A549 (cell line): ENCODE measurements around the gene CRYBG2. TPM values are rescaled to one million over a fixed set of nuclear protein-coding genes. Genes with fewer than 3 reads are reported as not detected.

Experiments used
- ATAC-seq, 2 experiments: fragments of 200-7000 bp in 1 of 2; fragments of >200 bp in 1 of 2; cut with Nextera tagmentation in 1 of 2; cut with Tn5 transposase in 1 of 2; 3 replicates each; pipeline versions ENCODE4 v1.8.0 to v1.9.1; 2018 to 2020; ENCODE audit warnings: mild to moderate bottlenecking in 1 of 2, moderate library complexity in 1 of 2
- CTCF ChIA-PET: fragments of 300-600 bp; sonication (Branson Sonifier 250); formaldehyde crosslinking; extraction: SDS; loops from one replicate; lab custom pipeline; 2021; ENCODE audit warnings: antibody characterized with exemption, inconsistent platforms; lab: Yijun Ruan, JAX
- POLR2A ChIA-PET: fragments of 350-600 bp; formaldehyde crosslinking; extraction: SDS; loops from one replicate; lab custom pipeline; 2021; ENCODE audit warnings: antibody characterized with exemption, inconsistent platforms; lab: Yijun Ruan, JAX
- DNase-seq, 2 experiments: peaks; one replicate each; pipeline versions ENCODE4 v3.0.0 to v3.0.0-alpha.2; 2011 to 2016; ENCODE audit warnings: low read depth in 1 of 2, low spot score in 1 of 2
- FAIRE-seq: peaks from 2 replicates; lab custom pipeline; 2011; peaks lifted over from hg19 to GRCh38; lab: Jason Lieb, UNC
- H3K27ac ChIP-seq, 2 experiments: fragments of >200 bp; sonication (Bioruptor Twin); formaldehyde crosslinking; 3 replicates each; pipeline ENCODE4 v1.5.1; 2016 to 2017
- H3K4me1 ChIP-seq: fragments of >200 bp; sonication (Bioruptor Twin); formaldehyde crosslinking; 3 replicates; pipeline ENCODE4 v1.6.1; 2016
- H3K4me2 ChIP-seq: fragments of >200 bp; sonication (Bioruptor Twin); formaldehyde crosslinking; 3 replicates; pipeline ENCODE4 v1.6.1; 2016
- H3K4me3 ChIP-seq: fragments of >200 bp; sonication (Bioruptor Twin); formaldehyde crosslinking; 3 replicates; pipeline ENCODE4 v1.5.1; 2016
- H3K9me3 ChIP-seq: fragments of >200 bp; sonication (Bioruptor Twin); formaldehyde crosslinking; 3 replicates; pipeline ENCODE4 v1.6.1; 2016
- CBX8 ChIP-seq: fragments of 200-600 bp; sonication (generic); IDR thresholded peaks from 2 replicates; pipeline ENCODE4 v1.6.1; 2016
- CHD2 ChIP-seq: fragments of 150-350 bp; IDR thresholded peaks from 2 replicates; pipeline ENCODE4 v1.6.1; 2014; ENCODE audit warnings: low read length; ENCODE audit not compliant: partially characterized antibody
- CTCF ChIP-seq: fragments of >200 bp; sonication (Bioruptor Twin); formaldehyde crosslinking; IDR thresholded peaks from 3 replicates; pipeline ENCODE4 v1.5.1; 2016
- ELK1 ChIP-seq: fragments of 150-350 bp; IDR thresholded peaks from 2 replicates; pipeline ENCODE4 v1.6.1; 2014; ENCODE audit warnings: low read depth, mild to moderate bottlenecking, low read length
- FOSB ChIP-seq: fragments of 250-450 bp; sonication (Bioruptor Pico); IDR thresholded peaks from 2 replicates; pipeline ENCODE4 v1.5.0; 2020; ENCODE audit warnings: mild to moderate bottlenecking, moderate library complexity
- FOSL2 ChIP-seq, 2 experiments: fragments of 450-650 bp in 1 of 2; fragments of >200 bp in 1 of 2; sonication (Bioruptor Twin) in 1 of 2; formaldehyde crosslinking; IDR thresholded peaks; 2 replicates each; pipeline versions ENCODE4 v1.5.0 to v1.6.1; 2016 to 2020; ENCODE audit warnings: mild to moderate bottlenecking in 1 of 2, moderate library complexity in 1 of 2
- GATA3 ChIP-seq: IDR thresholded peaks from 2 replicates; pipeline ENCODE4 v1.6.1; 2012; ENCODE audit warnings: borderline replicate concordance
- HEYL ChIP-seq: fragments of 250-450 bp; sonication (Bioruptor Pico); IDR thresholded peaks from 2 replicates; pipeline ENCODE4 v1.8.0; 2021; ENCODE audit warnings: mild to moderate bottlenecking, moderate library complexity
- HMGXB4 ChIP-seq: fragments of 250-450 bp; sonication (Bioruptor Pico); IDR thresholded peaks from 2 replicates; pipeline ENCODE4 v1.5.0; 2021; ENCODE audit warnings: mild to moderate bottlenecking, moderate library complexity, borderline replicate concordance
- JUNB ChIP-seq: fragments of >200 bp; sonication (Bioruptor Twin); formaldehyde crosslinking; IDR thresholded peaks from 2 replicates; pipeline ENCODE4 v1.6.1; 2016
- KDM1A ChIP-seq: fragments of 200-600 bp; sonication (generic); IDR thresholded peaks from 2 replicates; pipeline ENCODE4 v1.6.1; 2016; ENCODE audit warnings: low read depth, mild to moderate bottlenecking
- KDM5A ChIP-seq: fragments of 200-600 bp; sonication (generic); IDR thresholded peaks from 2 replicates; pipeline ENCODE4 v1.6.1; 2016; ENCODE audit warnings: antibody characterized with exemption, mild to moderate bottlenecking
- MAFK ChIP-seq: fragments of 450-650 bp; IDR thresholded peaks from 2 replicates; pipeline ENCODE4 v1.6.1; 2014; ENCODE audit not compliant: partially characterized antibody
- MAX ChIP-seq: IDR thresholded peaks from 2 replicates; pipeline ENCODE4 v1.6.1; 2012
- MAZ ChIP-seq: fragments of 150-350 bp; IDR thresholded peaks from 2 replicates; pipeline ENCODE4 v1.6.1; 2014; ENCODE audit warnings: antibody characterized with exemption, low read depth, low read length, borderline replicate concordance
- MYC ChIP-seq: IDR thresholded peaks from 2 replicates; pipeline ENCODE4 v1.6.1; 2012; ENCODE audit warnings: mild to moderate bottlenecking, inconsistent platforms, low read length, improper control_type of control experiment, borderline replicate concordance
- NFE2L2 ChIP-seq: fragments of 150-350 bp; conservative IDR thresholded peaks from 2 replicates; pipeline ENCODE4 v1.6.1; 2014; ENCODE audit warnings: low read length
- NPAS2 ChIP-seq: fragments of 250-450 bp; sonication (Bioruptor Pico); IDR thresholded peaks from 2 replicates; pipeline ENCODE4 v1.8.0; 2022; ENCODE audit warnings: mild to moderate bottlenecking, moderate library complexity, borderline replicate concordance
- PBX3 ChIP-seq: IDR thresholded peaks from 2 replicates; pipeline ENCODE4 v1.6.1; 2012
- POLR2AphosphoS2 ChIP-seq: conservative IDR thresholded peaks from 2 replicates; pipeline ENCODE4 v1.6.1; 2012; ENCODE audit warnings: low read length, improper control_type of control experiment, inconsistent platforms
- RAD21 ChIP-seq, 2 experiments: fragments of >200 bp in 1 of 2; sonication (Bioruptor Twin) in 1 of 2; formaldehyde crosslinking in 1 of 2; IDR thresholded peaks in 1 of 2; conservative IDR thresholded peaks in 1 of 2; 2 replicates in 1 of 2; 3 replicates in 1 of 2; pipeline ENCODE4 v1.6.1; 2012 to 2018; ENCODE audit warnings: inconsistent platforms in 1 of 2
- RFX5 ChIP-seq: fragments of 450-650 bp; IDR thresholded peaks from 2 replicates; pipeline ENCODE4 v1.7.1; 2014; ENCODE audit warnings: antibody characterized with exemption, mild to moderate bottlenecking, moderate library complexity
- RNF2 ChIP-seq: fragments of 200-600 bp; sonication (generic); IDR thresholded peaks from 2 replicates; pipeline ENCODE4 v1.6.1; 2016; ENCODE audit warnings: low read depth, mild to moderate bottlenecking, antibody characterized with exemption, moderate library complexity, borderline replicate concordance
- SREBF2 ChIP-seq: fragments of 450-650 bp; IDR thresholded peaks from 2 replicates; pipeline ENCODE4 v1.6.1; 2014; ENCODE audit warnings: mild to moderate bottlenecking, moderate library complexity
- WGBS: methylation state at CpG from one replicate; pipeline ENCODE4 v1.1.6; 2017; ENCODE audit errors: missing lambda C conversion rate; 5-methylcytosine and 5-hydroxymethylcytosine counted together
- polyA plus RNA-seq, 4 experiments: library from polyadenylated mRNA; depleted of rRNA in 3 of 4; stranded (reverse); fragments of >200 nt; fragmentation: RNase III in 1 of 4; extraction: RNeasy Plus Mini Kit Qiagen cat#74134 plus additional on column Dnase treatment in 1 of 4; gene quantifications; 2 replicates in 3 of 4; 3 replicates in 1 of 4; pipeline ENCODE4 v1.2.3, GENCODE V29; 2011 to 2017

The CRYBG2 gene
- polyA plus RNA-seq, 2 of the 4 experiments (the other 2 are of a cell fraction) = 0.67 to 2.7 TPM

- peak; percentile 53 to 56 for DNase-seq
- H3K4me1 ChIP-seq = peaks cover 22% of the 10 kb centered on the region
- H3K4me2 ChIP-seq = no peak overlapping the region; the same call in 2 of the 3 replicates
- peak overlapping the region in 1 of 2 experiments; percentile 64; a peak in 3 of 6 replicates for H3K27ac ChIP-seq
- no peak overlapping the region for H3K4me3 ChIP-seq
- WGBS = 73% methylated on average over 3 of the region's 19 CpGs
- no peak for FAIRE-seq
- H3K9me3 ChIP-seq = no peaks in the 10 kb centered on the region
- no peak for TF ChIP-seq RFX5
- peak; percentile 36; the same call in 2 of the 3 replicates for TF ChIP-seq CTCF
- no peak for TF ChIP-seq KDM1A
- no peak for TF ChIP-seq MAX
- TF ChIP-seq NPAS2 (CRISPR knock-in tag) = no peak
- peak in 1 of 2 experiments; percentile 34; a peak in 4 of 5 replicates for TF ChIP-seq RAD21 (conservative IDR thresholded peaks at IDR 0.05 in 1 of 2, IDR thresholded peaks at IDR 0.05 in 1 of 2)
- TF ChIP-seq MAFK = no peak
- TF ChIP-seq SREBF2 = no peak
- TF ChIP-seq HMGXB4 (CRISPR knock-in tag) = no peak
- TF ChIP-seq JUNB = no peak
- peak; percentile 60 to 77; a peak in 4 of 6 replicates for ATAC-seq
- CTCF ChIA-PET = interaction anchor here (0.6 to 8.2 kb wide), 37 partner anchors 8 to 249 kb away, joined by 3 to 128 read pairs (median 7); partner anchors contain the start of genes CD52, CEP85, CRYBG2 and DHDDS
- POLR2A ChIA-PET = no interaction called here
Observed at GRCh38 chr1:26285366-26286063, 68.4 kb downstream of the CRYBG2 start.

- Histone ChIP-seq H3K4me2 (peak overlapping the region; percentile 45), H3K27ac (peak overlapping the region in 1 of 2 experiments; percentile 64; a peak in 3 of 6 replicates), H3K9me3 (no peaks in the 10 kb centered on the region), H3K4me1 (peaks cover 23% of the 10 kb centered on the region), H3K4me3 (no peak overlapping the region)
- FAIRE-seq = no peak
- DNase-seq = peak; percentile 64
- peak; percentile 67 to 82 for ATAC-seq
- 24% methylated on average over 13 of the region's 22 CpGs for WGBS
- ChIA-PET POLR2A (no interaction called here), CTCF (interaction anchor here (0.5 to 8.2 kb wide), 40 partner anchors 9 to 249 kb away, joined by 3 to 128 read pairs (median 6); partner anchors contain the start of genes CD52, CEP85, CRYBG2 and DHDDS)
- TF ChIP-seq FOSB = no peak
- no peak for TF ChIP-seq POLR2AphosphoS2
- no peak for TF ChIP-seq NFE2L2
- peak; percentile 63 for TF ChIP-seq CTCF
- no peak for TF ChIP-seq CHD2
- no peak for TF ChIP-seq KDM5A
- no peak for TF ChIP-seq MYC
- 0 out of 2 replicates have a peak, but pooled peaks have one; percentile 10 for TF ChIP-seq FOSL2 (IDR thresholded peaks at IDR 0.05)
- peak; percentile 53 for TF ChIP-seq FOSL2 (CRISPR knock-in tag; IDR thresholded peaks at IDR 0.05)
- TF ChIP-seq HEYL (CRISPR knock-in tag) = no peak
- TF ChIP-seq CBX8 = no peak
- no peak for TF ChIP-seq RFX5
- no peak for TF ChIP-seq PBX3
- no peak for TF ChIP-seq MAZ
- TF ChIP-seq RNF2 = no peak
- no peak for TF ChIP-seq GATA3
- TF ChIP-seq ELK1 = no peak
Observed at GRCh38 chr1:26284597-26285347, 69.2 kb downstream of the CRYBG2 start.
